Ovary (tissue), 3 donors: ENCODE measurements around the gene IGSF21.

Source experiments
- CTCF ChIP-seq, 3 donors: fragments of 450-650 bp in 2 of 3; fragments of 200-600 bp in 1 of 3; IDR thresholded peaks; one replicate each; pipeline versions ENCODE4 v1.5.1 to v1.8.0; 2016 to 2022; ENCODE audit warnings: antibody characterized with exemption in 3 of 3, mild to moderate bottlenecking in 1 of 3
- EP300 ChIP-seq: sonication (generic); formaldehyde crosslinking; IDR thresholded peaks from one replicate; pipeline ENCODE4 v1.6.1; 2017; ENCODE audit warnings: antibody characterized with exemption
- POLR2A ChIP-seq: fragments of 450-650 bp; IDR thresholded peaks from one replicate; pipeline ENCODE4 v1.6.1; 2017; ENCODE audit warnings: antibody characterized with exemption, mild to moderate bottlenecking, moderate library complexity
- donor health status: DM: no; HTN: no; CAD: no.

- TF ChIP-seq POLR2A: no peak
- TF ChIP-seq CTCF (IDR thresholded peaks at IDR 0.05): no peak
- no peak for TF ChIP-seq EP300
Observed at GRCh38 chr1:18363436-18363835, 255.8 kb downstream of the IGSF21 start.
